Upper lobe of left lung (tissue), 4 donors: ENCODE measurements around the gene EYS.

Source experiments
- CTCF ChIP-seq, 6 experiments: fragments of 450-650 bp in 4 of 6; fragments of 200-600 bp in 2 of 6; sonication (generic) in 2 of 6; IDR thresholded peaks; one replicate each; pipeline ENCODE4 v1.5.1; 2016 to 2019; ENCODE audit warnings: antibody characterized with exemption in 6 of 6
- POLR2A ChIP-seq, 4 donors: fragments of 450-650 bp; IDR thresholded peaks; one replicate each; pipeline ENCODE4 v1.5.1; 2016 to 2017; ENCODE audit warnings: antibody characterized with exemption in 4 of 4, mild to moderate bottlenecking in 2 of 4
- POLR2AphosphoS5 ChIP-seq, 2 donors: sonication (generic); formaldehyde crosslinking; IDR thresholded peaks; one replicate each; pipeline ENCODE4 v1.5.1; 2017; ENCODE audit warnings: antibody characterized with exemption in 2 of 2

DNA sequence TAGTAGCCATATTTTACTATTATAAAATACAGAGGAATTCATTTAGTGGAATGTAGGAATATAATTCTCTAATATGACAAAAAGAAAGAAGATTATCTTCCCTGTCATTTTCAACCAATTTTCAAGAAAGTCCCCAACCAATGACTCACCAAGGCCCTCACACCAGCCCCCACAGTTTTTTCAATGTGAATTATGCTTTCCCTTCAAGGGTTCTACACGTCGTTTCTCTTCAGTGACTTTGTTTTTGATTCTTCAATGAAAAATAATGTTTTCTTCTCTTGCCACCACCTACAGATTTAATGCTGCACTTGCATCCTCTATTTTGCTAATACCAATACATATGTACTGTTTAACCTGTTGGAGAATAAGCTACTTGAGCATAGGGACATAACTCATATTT is 1230.1 kb downstream of the EYS start:
- TF ChIP-seq POLR2AphosphoS5 (IDR thresholded peaks at IDR 0.05): no peak
- TF ChIP-seq CTCF (IDR thresholded peaks at IDR 0.05): no peak
- no peak for TF ChIP-seq POLR2A (IDR thresholded peaks at IDR 0.05)
